ENCODE data around the gene TTC22. TPM values are rescaled to one million over a fixed set of nuclear protein-coding genes. Genes with fewer than 3 reads are reported as not detected.

Gene TTC22
- total RNA-seq, 1 experiment from 2014 or later, result 0.15 TPM

DNA sequence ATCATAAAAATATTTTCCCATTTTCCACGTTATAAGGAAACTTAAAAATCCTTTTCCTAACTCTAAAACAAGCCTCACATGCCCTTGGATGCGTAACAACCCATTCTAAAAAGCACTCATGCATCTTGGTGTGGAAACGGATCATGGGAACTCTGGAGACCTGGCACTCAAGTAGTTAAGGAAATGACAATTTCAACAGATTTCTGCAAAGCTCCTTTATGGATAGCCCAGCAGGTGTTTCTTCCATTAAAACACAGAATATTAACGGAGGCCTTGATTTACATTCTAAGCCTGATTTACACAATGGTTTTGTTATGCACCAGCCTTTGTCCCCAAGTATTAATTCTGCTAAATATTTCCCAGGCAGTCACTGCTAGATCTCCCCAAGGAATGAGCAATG lies 49.7 kb downstream of the TTC22 start:
- no peak for DNase-seq (ENCODE audit: low read depth)

DNA sequence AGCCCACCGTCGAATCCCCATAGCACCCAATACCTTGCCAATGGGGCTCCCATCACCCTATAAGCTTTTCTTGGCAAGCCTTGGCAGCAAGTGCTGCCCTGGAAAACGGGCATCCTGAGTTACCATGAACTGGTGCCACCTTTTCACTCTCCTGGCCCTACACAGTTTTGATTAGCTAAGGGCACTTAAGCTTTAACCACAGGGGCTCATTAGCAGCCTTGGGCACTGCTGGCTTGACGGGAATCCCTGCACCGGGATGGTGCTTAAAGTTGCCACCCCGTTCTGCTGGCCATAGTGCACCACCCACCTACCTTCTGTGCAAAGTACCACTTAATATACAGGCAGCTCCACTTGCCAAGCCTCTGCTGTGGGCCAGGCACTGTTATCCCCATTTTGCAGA lies 50.5 kb downstream of the TTC22 start:
- DNase-seq (ENCODE audit: low read depth), result no peak

DNA sequence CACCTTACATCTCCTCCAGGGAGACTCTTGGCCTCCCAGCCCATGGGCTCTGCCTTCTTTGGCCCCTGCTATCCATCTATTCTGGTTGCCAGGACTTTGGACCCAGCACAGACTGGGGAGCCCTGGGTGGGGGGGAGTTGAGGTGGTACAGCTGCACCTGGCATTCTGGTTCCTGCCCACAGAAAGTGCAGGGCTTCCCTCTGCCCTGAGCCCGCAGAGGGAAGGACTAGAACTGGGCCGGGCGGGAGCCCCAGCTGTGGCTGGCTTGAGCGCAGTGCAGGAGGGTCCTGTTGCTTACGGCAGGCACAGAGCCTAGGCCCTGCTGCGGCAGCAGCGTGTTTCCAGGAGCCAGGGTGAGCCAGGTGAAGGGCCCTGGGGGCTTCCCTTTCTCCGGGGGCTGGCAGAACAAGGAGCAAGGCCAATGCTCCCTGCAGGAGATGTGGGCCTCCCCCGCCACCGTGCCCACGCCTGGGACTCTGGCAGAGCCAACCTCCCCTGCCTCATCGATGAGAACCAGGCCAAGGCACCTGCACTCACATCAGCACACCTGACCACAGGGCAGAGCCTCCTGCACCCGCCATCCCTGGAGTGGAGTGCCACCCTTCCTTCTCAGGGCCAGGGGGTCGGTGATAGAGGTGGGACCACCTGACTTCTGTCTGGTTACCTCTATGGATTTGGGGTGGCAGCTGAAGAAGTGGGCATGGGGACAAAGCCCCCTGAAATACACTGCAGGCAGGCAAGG lies 52.9 kb downstream of the TTC22 start:
- DNase-seq (ENCODE audit: low read depth), result no peak

DNA sequence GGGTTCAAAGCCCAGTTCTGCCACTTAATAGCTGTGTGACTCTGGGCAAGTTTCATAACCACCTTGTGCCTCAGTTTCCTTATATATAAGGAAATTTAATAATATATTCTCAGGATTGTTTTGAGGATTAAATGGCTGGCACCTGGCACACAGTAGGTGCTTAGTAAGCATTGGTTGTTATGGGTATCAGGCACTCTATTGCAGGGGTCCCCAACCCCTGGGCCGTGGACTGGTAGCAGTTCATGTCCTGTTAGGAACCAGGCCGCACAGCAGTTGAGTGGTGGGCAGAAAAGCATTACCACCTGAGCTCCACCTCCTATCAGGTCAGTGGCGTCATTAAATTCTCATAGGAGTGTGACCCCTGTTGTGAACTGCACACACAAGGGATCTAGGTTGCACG lies 55.3 kb downstream of the TTC22 start:
- DNase-seq (ENCODE audit: low read depth), result no peak

DNA sequence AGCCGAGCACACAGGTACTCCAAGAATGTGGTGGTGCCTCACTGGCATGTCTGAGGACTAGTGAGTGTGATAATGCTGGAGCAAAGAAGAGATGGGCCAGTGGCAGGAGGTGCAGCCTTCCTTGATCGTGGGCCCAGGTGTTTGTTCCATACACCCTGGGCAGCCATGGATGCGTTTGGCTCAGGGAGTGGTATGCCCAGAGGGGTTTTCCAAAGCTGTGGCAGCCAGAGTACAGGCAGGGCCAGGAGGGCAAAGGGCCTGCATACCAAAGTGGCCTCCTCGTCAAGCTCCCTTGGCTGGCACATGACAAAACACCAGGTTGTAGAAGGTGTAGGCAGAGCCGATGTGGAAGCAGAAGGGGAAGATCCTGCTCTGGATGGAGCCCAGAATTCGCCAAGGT lies 55.8 kb downstream of the TTC22 start:
- no peak for DNase-seq (ENCODE audit: low read depth)

DNA sequence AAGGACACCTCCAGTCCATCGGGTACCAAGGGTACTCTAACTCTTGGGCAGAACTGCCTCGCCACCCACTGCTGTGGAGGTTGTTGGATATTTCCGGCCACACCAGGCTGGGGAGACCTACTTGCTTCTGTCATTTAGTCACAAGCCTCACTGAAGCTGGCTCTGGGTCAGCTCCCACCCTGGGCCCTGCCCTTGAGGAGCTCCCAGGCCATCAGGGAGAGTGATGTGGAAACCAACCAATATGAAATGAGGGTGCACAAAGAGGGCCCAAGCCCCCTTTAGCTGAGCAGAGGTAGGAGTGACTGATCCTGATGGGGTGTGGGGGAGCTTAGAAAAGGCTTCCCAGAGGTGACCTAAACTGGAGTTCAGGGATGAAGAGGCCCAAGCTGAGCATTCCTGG lies 56.4 kb downstream of the TTC22 start:
- DNase-seq (ENCODE audit: low read depth), result no peak

DNA sequence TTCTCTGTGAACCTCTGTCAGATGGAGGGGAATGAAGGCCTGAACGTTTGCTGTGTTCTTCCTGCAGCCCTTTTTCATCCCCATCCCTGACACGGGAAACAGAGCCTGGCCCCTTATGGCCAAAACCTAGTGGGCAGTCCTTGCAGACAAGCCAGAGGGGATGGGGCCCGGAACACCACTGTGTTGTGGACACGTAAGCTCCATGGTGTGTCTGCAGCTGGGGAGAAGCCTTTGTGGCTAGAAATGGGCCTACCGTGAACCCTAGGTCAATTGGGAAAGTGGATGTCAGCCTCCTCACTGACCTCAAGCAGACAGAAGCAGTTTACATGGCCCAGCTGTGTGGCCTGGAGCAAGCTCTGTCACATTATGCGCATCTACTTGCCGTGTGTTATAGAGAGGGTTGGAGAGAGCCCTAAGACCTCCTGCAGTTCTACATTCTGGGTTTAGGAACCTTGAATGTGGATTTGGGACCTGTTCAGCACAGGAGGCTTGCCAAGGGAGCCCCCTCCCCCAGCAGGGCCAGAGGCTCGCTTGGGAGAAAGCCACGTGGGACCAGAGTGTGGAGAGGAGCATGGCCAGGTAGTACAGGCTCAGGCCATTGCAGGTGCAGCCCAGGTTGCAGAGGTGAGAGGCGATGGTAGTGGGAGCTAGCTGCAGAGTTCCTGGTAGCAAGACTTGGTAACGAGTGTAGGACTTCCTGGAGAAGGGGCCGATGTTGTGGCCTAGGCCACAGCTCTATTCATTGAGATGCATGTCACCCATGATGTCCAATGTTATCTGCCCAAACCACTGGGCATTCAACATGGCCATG lies 57.5 kb downstream of the TTC22 start:
- no peak for DNase-seq (ENCODE audit: low read depth)

DNA sequence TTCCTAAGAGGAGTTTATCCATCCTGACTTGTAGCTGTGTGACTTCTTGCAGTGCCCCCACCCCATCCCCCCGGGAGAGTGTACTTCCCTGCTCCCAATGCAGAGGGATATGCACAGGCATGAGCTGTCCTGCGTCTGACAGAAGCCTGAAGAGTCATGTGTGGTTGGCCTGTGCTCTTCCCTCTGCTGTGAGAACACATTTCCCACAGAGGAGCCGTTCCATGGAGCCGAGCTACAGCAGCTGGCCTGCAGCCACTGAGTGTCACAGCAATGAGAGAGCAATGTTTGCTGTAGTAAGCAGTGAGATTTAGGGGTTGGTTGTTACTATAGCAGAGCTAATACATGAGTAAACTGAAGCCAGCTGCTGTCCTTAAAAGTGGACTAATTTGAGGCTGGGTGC lies 58.8 kb downstream of the TTC22 start:
- no peak for DNase-seq (ENCODE audit: low read depth)

DNA sequence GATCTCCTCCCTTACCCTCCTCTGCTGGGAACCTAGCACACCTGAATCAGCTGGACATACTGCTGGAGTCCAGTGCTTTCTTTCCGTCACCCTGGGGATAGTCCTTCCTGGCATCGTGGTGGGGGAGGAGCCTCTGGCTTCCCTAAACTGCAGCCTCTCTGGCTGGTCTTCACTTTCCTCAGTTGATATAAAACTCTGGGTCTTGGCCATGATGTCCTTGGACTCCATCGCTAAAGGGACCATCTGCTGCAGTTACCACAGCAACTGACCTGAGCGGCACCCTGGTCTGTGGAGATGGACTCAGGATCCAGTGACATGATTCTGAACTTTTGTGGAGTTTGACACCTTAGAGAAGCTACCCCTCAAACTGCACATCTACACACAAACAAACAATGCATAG lies 59.6 kb downstream of the TTC22 start:
- no peak for DNase-seq (ENCODE audit: low read depth)

DNA sequence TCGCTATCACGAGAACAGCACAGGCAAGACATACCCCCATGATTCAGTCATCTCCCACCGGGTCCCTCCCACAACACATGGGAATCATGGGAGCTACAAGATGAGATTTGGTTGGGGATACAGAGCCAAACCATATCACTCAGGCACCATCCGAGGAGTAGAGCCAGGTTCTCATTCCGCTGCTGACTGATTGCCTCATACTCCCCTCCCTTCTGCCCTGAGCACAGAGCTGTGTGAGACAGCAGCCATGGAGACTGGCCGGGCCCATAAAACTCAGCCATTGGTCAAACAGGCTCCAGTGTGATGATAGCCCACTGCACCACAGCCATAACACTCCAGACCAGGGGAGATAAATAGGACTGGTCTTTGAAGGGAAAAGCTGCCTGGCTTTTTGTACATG lies 62.9 kb downstream of the TTC22 start:
- no peak for DNase-seq (ENCODE audit: low read depth)

DNA sequence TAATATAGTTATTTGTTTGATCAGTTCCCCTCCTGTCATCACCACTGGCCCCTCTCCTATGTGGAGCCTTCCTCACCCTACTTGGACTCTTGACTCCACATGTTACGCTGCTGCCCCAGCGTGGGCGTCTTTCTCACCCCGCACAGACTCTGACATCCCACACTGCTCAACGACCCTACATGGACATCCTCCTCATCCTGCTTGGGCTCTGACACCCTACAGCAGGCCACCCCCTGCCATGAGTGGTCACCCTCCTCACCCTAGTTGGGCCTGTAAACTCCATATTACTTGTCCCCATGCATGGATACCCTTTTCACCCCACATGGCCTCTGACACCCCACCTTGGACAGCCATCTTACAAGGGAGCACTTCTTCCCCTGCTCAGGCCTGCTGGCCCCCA lies 64.4 kb downstream of the TTC22 start:
- no peak for DNase-seq (ENCODE audit: low read depth)

Other genes with a start within 250 kb of the TTC22 start
- not detected in 2 replicates for gene FAM151A, start 177.8 kb downstream of the TTC22 start, total RNA-seq (2014; rRNA removed; shearing (Covaris generic))
- not detected in 2 replicates for gene MROH7, start 159.5 kb downstream of the TTC22 start, total RNA-seq (2014; rRNA removed; shearing (Covaris generic))
- gene TTC4, start 85.5 kb downstream of the TTC22 start, total RNA-seq (2014; rRNA removed; shearing (Covaris generic)), result 30.1 and 31.9 TPM in 2 replicates
- gene PARS2, start 36.8 kb downstream of the TTC22 start, total RNA-seq (2014; rRNA removed; shearing (Covaris generic)), result 7.8 and 10.3 TPM in 2 replicates
- gene DHCR24, start 85.9 kb upstream of the TTC22 start, total RNA-seq (2014; rRNA removed; shearing (Covaris generic)), result 184 and 227 TPM in 2 replicates
- not detected in 2 replicates for gene TMEM61, start 179.3 kb upstream of the TTC22 start, total RNA-seq (2014; rRNA removed; shearing (Covaris generic))
- gene BSND, start 197.6 kb upstream of the TTC22 start, total RNA-seq (2014; rRNA removed; shearing (Covaris generic)), result not detected in 2 replicates
- gene PCSK9, start 238.2 kb upstream of the TTC22 start, total RNA-seq (2014; rRNA removed; shearing (Covaris generic)), result 1.7 and 3.0 TPM in 2 replicates

Data from M059J (cell line).